Astrocyte (in vitro differentiated cells and primary cell): ENCODE results near the gene GCSAM. TPM values are rescaled to one million over a fixed set of nuclear protein-coding genes. Genes with fewer than 3 reads are reported as not detected.

Experiments
- DNase-seq: peaks from one replicate; pipeline ENCODE4 v3.0.0-alpha.2; 2010; ENCODE audit warnings: low read depth
- FAIRE-seq: peaks from 2 replicates; lab custom pipeline; 2011; peaks lifted over from hg19 to GRCh38; lab: Jason Lieb, UNC
- H2AFZ ChIP-seq: 2 replicates; pipeline ENCODE4 v1.6.0; 2012; ENCODE audit warnings: low read depth, low read length, inconsistent platforms
- H3K27ac ChIP-seq: 2 replicates; pipeline ENCODE4 v1.5.1; 2011; ENCODE audit warnings: low read depth, low read length, inconsistent platforms
- H3K27me3 ChIP-seq: 2 replicates; pipeline ENCODE4 v1.6.0; 2011; ENCODE audit warnings: low read length, inconsistent platforms; ENCODE audit not compliant: insufficient read depth
- H3K36me3 ChIP-seq: 2 replicates; pipeline ENCODE4 v1.5.1; 2011; ENCODE audit warnings: low read length, inconsistent platforms; ENCODE audit not compliant: insufficient read depth
- H3K4me1 ChIP-seq: 2 replicates; pipeline ENCODE4 v1.5.1; 2011; ENCODE audit warnings: low read length, inconsistent platforms; ENCODE audit not compliant: insufficient read depth
- H3K4me2 ChIP-seq: 2 replicates; pipeline ENCODE4 v1.6.0; 2012; ENCODE audit warnings: low read length, inconsistent platforms
- H3K4me3 ChIP-seq: 2 replicates; pipeline ENCODE4 v1.5.1; 2011; ENCODE audit warnings: low read depth, mild to moderate bottlenecking, low read length, inconsistent platforms; ENCODE audit not compliant: insufficient read depth
- H3K79me2 ChIP-seq: 2 replicates; pipeline ENCODE4 v1.6.0; 2012; ENCODE audit warnings: mild to moderate bottlenecking, low read length, inconsistent platforms; ENCODE audit not compliant: insufficient read depth
- H3K9ac ChIP-seq: 2 replicates; pipeline ENCODE4 v1.6.0; 2012; ENCODE audit warnings: mild to moderate bottlenecking, low read length, inconsistent platforms
- H3K9me3 ChIP-seq: 2 replicates; pipeline ENCODE4 v1.5.1; 2012; ENCODE audit warnings: low read depth, mild to moderate bottlenecking, low read length, inconsistent platforms; ENCODE audit not compliant: insufficient read depth
- H4K20me1 ChIP-seq: 2 replicates; pipeline ENCODE4 v1.6.0; 2012; ENCODE audit warnings: low read length, inconsistent platforms; ENCODE audit not compliant: insufficient read depth
- H3K27ac Mint-ChIP-seq: one replicate; pipeline ENCODE4 v1.8.0; 2021; ENCODE audit warnings: mild to moderate bottlenecking, mixed read lengths; ENCODE audit not compliant: unreplicated experiment
- H3K27me3 Mint-ChIP-seq: one replicate; pipeline ENCODE4 v1.8.0; 2021; ENCODE audit warnings: low read depth, mixed read lengths; ENCODE audit not compliant: unreplicated experiment
- H3K36me3 Mint-ChIP-seq: one replicate; pipeline ENCODE4 v1.8.0; 2021; ENCODE audit warnings: low read depth, mixed read lengths; ENCODE audit not compliant: unreplicated experiment
- H3K4me1 Mint-ChIP-seq: one replicate; pipeline ENCODE4 v1.8.0; 2021; ENCODE audit warnings: low read depth, mixed read lengths; ENCODE audit not compliant: unreplicated experiment
- H3K4me3 Mint-ChIP-seq: one replicate; pipeline ENCODE4 v1.8.0; 2021; ENCODE audit warnings: mild to moderate bottlenecking, moderate library complexity, mixed read lengths; ENCODE audit not compliant: unreplicated experiment
- H3K9me3 Mint-ChIP-seq: one replicate; pipeline ENCODE4 v1.8.0; 2021; ENCODE audit warnings: mild to moderate bottlenecking, mixed read lengths; ENCODE audit not compliant: unreplicated experiment
- CTCF ChIP-seq: IDR thresholded peaks from 2 replicates; pipeline ENCODE4 v1.5.1; 2011; ENCODE audit warnings: low read depth, mild to moderate bottlenecking, inconsistent platforms, low read length, moderate library complexity; ENCODE audit not compliant: insufficient read depth
- EZH2 ChIP-seq: IDR thresholded peaks from 2 replicates; pipeline ENCODE4 v1.6.1; 2012; ENCODE audit warnings: mild to moderate bottlenecking, low read length, inconsistent platforms; ENCODE audit not compliant: insufficient read depth
- total RNA-seq: library from RNA; stranded (reverse); gene quantifications from 2 replicates; pipeline ENCODE4 v1.2.1, GENCODE V29; 2021

The GCSAM gene
- total RNA-seq, 1 donor from 2014 or later: not detected

DNA sequence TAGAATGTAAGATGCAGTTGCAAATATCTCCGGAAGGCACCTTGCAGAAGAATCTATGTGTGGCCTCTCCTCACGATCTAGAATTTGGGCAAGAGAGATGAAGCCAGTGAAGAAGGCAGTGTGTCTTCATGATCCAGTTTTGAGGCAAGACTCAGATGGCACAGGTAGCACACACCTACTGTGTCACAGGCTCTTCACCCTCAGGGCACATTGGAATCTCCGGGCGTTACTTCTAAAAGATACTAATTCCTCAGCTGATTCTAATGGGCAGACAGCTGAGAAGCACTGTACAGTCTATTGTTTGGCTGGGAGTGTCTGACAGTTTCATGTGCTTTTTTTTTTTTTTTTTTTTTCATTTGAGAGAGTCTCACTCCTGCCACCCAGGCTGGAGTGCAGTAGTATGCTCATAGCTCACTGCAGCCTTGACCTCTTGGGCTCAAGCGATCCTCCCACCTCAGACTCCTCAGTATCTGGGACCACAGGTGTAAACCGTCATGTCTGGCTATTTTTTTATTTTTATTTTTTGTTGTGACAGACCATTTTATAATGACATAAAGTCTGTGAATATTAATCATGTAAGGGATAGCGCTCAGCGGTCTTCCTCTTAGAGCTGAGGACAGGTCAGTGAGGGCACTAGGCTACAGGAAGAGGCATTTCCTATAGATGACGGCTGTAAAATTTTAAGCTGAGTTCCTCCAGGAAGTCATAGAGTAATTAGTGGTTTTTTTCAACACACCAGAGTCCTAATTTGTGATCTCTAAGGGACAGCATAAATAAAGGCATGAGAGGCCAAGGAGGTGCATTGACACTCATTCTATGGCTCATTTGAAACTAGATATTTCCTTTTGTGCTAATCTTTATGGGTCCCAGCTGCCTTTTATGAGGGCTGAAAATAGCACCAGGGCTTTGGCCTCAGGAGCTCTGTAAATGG lies 42.8 kb downstream of the GCSAM start:
- Histone ChIP-seq H3K9me3 (no peaks in the 10 kb centered on the region), H2AFZ (no peak overlapping the region), H3K27ac (no peak overlapping the region), H3K4me3 (no peak overlapping the region), H3K9ac (no peak overlapping the region), H3K27me3 (no peaks in the 10 kb centered on the region), H3K36me3 (no peaks in the 10 kb centered on the region), H3K4me2 (no peak overlapping the region), H3K79me2 (peaks cover 79% of the 10 kb centered on the region), H3K4me1 (peaks cover 30% of the 10 kb centered on the region), H4K20me1 (peaks cover 23% of the 10 kb centered on the region)
- H3K27ac Mint-ChIP-seq: no peak overlapping the region
- H3K4me3 Mint-ChIP-seq: no peak overlapping the region
- H3K4me1 Mint-ChIP-seq: peaks cover 42% of the 10 kb centered on the region
- FAIRE-seq (no peak), DNase-seq (no peak)
- no peaks in the 10 kb centered on the region for H3K27me3 Mint-ChIP-seq
- H3K9me3 Mint-ChIP-seq: no peaks in the 10 kb centered on the region
- TF ChIP-seq EZH2: no peak
- TF ChIP-seq CTCF: no peak
- H3K36me3 Mint-ChIP-seq: peaks cover 18% of the 10 kb centered on the region

DNA sequence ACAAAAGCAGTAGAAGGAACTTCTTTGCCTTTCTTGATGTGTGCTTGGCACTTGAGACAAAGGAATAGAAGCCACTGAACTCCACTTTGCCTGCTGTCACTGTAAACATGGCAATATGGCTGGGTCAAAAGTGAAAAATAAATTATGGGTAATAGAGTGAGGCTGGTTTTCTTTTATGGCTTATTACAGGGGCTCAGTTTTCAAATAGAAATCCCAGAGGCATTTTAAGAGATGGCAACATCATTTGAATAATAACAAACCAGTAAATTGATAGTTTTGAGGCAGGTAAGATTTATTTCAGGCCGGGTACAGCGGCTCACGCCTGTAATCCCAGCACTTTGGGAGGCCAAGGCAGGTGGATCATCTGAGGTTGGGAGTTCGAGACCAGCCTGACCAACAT lies 44.1 kb downstream of the GCSAM start:
- TF ChIP-seq EZH2: no peak
- TF ChIP-seq CTCF: no peak
- Histone ChIP-seq H3K4me2 (peak overlapping the region; percentile 4), H2AFZ (no peak overlapping the region), H3K79me2 (peaks cover 66% of the 10 kb centered on the region), H3K4me3 (no peak overlapping the region), H3K9ac (no peak overlapping the region), H3K9me3 (no peaks in the 10 kb centered on the region), H3K27ac (no peak overlapping the region), H3K4me1 (peaks cover 28% of the 10 kb centered on the region), H3K27me3 (no peaks in the 10 kb centered on the region), H3K36me3 (no peaks in the 10 kb centered on the region), H4K20me1 (peaks cover 23% of the 10 kb centered on the region)
- DNase-seq (no peak), FAIRE-seq (no peak)
- Mint-ChIP-seq H3K9me3 (no peaks in the 10 kb centered on the region), H3K27me3 (no peaks in the 10 kb centered on the region), H3K27ac (no peak overlapping the region), H3K4me3 (peak overlapping the region; percentile 25), H3K4me1 (peaks cover 42% of the 10 kb centered on the region), H3K36me3 (peaks cover 13% of the 10 kb centered on the region)

DNA sequence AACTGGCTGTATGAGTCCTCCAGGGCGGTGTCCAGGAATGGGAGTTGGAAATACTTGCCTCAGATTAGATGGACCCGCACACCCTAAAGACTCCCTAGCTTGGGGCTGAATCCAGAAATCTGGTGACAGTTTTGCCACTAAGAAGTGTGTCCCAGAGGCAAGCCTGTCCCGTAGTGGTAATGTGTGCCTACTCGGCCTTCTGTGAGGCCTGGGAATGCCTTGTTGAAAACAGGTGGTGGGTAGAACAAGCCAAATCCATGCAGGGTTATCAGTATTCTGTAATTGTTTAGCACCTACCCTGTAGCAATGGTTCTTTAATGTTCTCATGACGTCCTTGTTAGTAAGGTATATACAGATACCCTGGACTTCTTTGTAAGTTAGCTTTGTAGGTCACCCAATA lies 45.3 kb downstream of the GCSAM start:
- peaks cover 34% of the 10 kb centered on the region for H3K4me1 Mint-ChIP-seq
- Histone ChIP-seq H3K36me3 (no peaks in the 10 kb centered on the region), H3K9ac (peak overlapping the region; percentile 94), H3K27ac (peak overlapping the region; percentile 89), H3K79me2 (peaks cover 54% of the 10 kb centered on the region), H3K27me3 (no peaks in the 10 kb centered on the region), H3K4me2 (peak overlapping the region; percentile 85), H3K4me1 (peaks cover 23% of the 10 kb centered on the region), H4K20me1 (peaks cover 23% of the 10 kb centered on the region), H2AFZ (no peak overlapping the region), H3K9me3 (no peaks in the 10 kb centered on the region), H3K4me3 (peak overlapping the region; percentile 75)
- no peak for DNase-seq
- TF ChIP-seq EZH2: no peak
- TF ChIP-seq CTCF: no peak
- FAIRE-seq: no peak
- H3K4me3 Mint-ChIP-seq: peak overlapping the region; percentile 99
- H3K27ac Mint-ChIP-seq: peak overlapping the region; percentile 94
- H3K27me3 Mint-ChIP-seq: no peaks in the 10 kb centered on the region
- H3K9me3 Mint-ChIP-seq: no peaks in the 10 kb centered on the region
- H3K36me3 Mint-ChIP-seq: peaks cover 10% of the 10 kb centered on the region
